Activated naive CD4-positive, alpha-beta T cell (primary cell): ENCODE data around the gene EZR.

Experiments
- DNase-seq, 4 experiments: peaks; one replicate each; lab custom pipeline; 2025; lab: John Stamatoyannopoulos, UW

EZR gene

GRCh38 chr6:158817728-158818580, 1.2 kb downstream of the EZR start:
- DNase-seq = peak; percentile 48 to 78 (median 54)

- peak in 1 of 4 experiments; percentile 16 for DNase-seq
Measured at GRCh38 chr6:158816803-158817727, 2.1 kb downstream of the EZR start.

- no peak for DNase-seq
Measured at GRCh38 chr6:158816329-158816728, 2.8 kb downstream of the EZR start.

- DNase-seq = no peak
Measured at GRCh38 chr6:158815907-158816306, 3.3 kb downstream of the EZR start.

GRCh38 chr6:158815379-158815724, 3.8 kb downstream of the EZR start:
- no peak for DNase-seq

- no peak for DNase-seq
Measured at GRCh38 chr6:158813032-158813431, 6.1 kb downstream of the EZR start.

- DNase-seq = no peak
Measured at GRCh38 chr6:158812611-158813010, 6.6 kb downstream of the EZR start.

GRCh38 chr6:158810155-158811095, 8.7 kb downstream of the EZR start:
- DNase-seq = no peak

- no peak for DNase-seq
Measured at GRCh38 chr6:158808941-158809678, 10.1 kb downstream of the EZR start.

- no peak for DNase-seq
Measured at GRCh38 chr6:158808442-158808833, 10.7 kb downstream of the EZR start.

GRCh38 chr6:158807515-158808441, 11.4 kb downstream of the EZR start:
- DNase-seq = no peak

GRCh38 chr6:158805698-158806377, 13.3 kb downstream of the EZR start:
- DNase-seq = no peak

GRCh38 chr6:158804207-158804606, 15.0 kb downstream of the EZR start:
- no peak for DNase-seq

GRCh38 chr6:158803733-158804143, 15.4 kb downstream of the EZR start:
- DNase-seq = no peak

- DNase-seq = no peak
Measured at GRCh38 chr6:158801655-158802294, 17.4 kb downstream of the EZR start.

GRCh38 chr6:158799051-158799792, 19.9 kb downstream of the EZR start:
- no peak for DNase-seq

GRCh38 chr6:158798311-158798710, 20.9 kb downstream of the EZR start:
- no peak for DNase-seq
